GM18517 (cell line): Measurements from ENCODE around the gene ST6GALNAC2.

Source experiments
- ATAC-seq: cut with Tn5 transposase; IDR thresholded peaks from one replicate; pipeline ENCODE4 v1.9.1; 2021; ENCODE audit warnings: mild to moderate bottlenecking, moderate library complexity; ENCODE audit not compliant: unreplicated experiment

The ST6GALNAC2 gene

DNA sequence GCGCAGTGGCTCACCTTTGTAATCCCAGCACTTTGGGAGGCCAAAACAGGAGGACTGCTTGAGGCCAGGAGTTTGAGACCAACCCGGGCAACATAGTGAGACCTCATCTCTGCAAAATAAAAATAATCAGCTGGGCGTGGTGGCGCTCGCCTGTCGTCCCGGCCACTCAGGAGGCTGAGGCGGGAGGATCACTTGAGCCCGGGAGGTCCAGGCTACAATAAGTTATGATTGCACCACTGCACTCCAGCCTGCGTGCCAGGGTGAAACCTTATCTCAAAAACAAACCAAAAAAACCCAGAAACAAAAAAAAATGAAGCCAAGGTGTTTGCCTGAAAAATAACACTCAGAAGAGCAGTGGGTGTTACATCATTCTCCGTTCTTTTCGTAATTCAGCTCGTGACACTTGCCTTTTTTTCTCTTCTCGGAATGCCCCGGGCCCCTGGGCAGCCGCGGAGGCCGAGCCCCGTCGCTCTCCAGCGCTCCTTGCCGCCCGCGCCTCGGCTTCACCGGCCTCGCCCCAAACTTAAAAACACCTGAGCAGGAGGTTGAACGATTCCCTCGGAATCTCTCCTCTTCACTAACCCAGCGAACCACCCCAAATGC is 28.8 kb downstream of the ST6GALNAC2 start:
- peak; percentile 26 for ATAC-seq

DNA sequence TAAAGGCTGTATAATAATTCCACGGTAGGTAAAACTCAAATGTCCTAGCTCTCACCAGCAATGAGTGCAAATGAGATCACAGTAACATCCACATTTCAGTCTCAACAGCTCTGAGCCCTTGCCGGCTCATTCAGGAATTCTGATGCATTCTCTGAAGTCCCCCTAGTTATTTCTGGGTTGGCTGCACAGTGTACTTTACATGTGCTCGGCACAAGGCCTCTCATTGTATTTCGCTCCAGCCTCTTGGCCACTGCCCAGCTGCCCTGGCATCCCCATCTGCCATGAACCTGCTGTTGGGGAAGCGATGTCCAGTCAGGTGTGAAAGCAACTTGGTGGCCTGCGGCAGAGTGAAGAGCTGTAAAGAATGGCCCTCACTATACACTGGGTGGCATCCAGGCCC is 31.5 kb downstream of the ST6GALNAC2 start:
- ATAC-seq = no peak

DNA sequence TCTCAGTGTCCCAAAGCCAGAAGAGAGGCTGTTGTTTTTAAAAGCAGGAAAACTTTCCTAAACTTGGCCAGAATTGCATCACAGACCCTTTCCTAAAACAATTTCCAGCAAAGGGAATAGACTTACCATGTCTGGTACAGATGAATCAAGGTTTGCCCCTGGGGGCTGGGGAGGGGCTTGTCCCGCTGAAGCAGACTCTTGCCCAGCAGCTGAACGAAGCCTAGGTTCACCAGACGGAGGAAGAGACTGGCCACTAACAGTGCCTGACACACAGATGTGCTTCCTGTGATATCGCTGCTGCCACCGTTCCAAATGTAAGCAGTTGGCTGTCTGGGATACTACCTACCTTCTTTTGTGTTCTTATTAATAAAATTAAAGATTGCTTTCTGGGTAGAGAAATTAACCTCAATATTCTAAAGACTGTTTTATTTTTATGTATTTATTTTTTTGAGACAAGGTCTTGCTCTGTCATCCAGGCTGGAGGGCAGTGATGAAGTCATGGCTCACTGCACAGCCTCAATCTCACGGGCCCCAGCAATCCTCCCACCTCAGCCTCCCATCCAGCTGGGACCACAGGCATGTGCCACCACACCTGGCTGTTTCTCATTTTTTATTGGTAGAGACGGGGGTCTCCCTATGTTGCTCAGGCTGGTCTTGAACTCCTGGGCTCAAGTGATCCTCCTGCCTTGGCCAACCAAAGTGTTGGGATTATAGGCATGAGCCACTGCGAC is 32.3 kb downstream of the ST6GALNAC2 start:
- no peak for ATAC-seq

DNA sequence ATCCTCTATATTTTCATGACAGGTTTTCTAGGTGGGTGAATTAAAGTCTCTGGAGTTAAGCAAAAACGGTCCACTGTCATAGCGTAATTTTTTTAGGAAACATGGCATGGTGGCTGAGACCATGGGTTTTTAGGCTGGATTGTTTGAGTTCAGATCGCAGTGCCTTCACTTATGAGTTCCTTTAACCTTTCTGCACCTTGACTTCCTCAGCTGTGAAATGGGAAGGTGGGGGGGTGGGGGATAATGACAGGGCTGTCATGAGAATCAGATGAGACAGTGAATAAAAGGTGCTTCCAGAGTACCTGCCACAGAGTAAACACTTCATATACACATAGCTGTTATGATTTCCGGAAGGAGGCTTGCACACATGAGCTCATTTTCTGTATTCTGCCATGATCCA is 34.0 kb downstream of the ST6GALNAC2 start:
- ATAC-seq = no peak

DNA sequence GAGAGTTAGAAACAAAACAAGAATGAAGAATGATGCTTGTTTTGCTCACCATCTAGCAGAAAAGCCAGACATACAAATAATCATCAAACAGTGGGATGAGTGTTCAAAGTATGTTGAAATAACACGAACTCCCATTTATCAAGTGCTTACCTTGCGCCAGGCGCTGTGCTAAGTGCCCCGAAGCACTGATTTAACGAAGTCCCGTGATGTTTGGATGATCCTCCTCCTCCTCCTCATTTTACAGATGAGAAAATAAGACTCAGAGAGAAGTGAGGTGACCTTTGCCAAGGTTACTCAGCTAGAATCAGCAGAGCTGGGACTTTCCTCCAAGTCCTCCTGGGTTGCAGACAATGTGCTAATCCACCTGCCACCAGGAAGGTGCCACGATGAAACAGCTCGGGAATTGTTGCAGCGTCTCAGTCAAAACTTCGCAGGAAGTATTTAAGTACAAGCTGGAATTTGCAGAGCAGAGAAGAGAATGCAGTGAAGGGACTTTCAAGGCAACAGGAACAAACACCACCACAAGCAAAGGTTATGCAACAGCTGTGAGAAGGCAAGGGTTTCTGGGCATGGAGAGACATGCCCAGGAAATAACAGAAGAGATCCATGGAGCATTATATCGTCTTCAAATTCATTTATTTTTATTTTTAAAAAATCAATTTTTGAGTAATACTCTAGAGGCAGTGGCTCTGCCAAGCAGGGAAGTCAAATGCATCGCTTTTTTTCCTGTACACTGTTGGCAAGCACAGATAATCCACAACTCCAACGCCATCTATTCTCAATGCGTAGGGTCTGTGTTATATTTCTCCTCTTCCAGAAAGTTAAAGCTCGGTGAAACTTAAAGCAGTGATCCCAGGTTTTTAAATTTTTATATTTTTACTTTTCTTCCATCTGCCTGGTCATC is 34.7 kb downstream of the ST6GALNAC2 start:
- ATAC-seq = no peak

DNA sequence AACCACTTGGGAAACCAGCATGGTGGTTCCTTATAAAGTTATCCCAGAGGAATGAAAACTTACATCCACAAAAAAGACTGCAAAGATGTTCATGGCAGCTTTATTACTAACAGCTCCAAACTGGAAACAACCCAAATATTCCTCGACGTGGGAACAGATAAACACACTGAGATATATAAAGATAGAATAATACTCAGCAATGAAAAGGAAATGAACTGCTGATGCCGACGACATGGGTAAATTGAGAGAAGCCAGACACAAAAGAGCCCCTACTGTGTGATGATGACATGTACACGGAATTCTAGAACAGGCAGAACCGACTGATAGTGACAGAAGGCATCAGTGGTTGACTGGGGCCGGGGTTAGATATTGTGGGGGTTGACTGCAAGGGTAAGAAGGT is 36.1 kb downstream of the ST6GALNAC2 start:
- no peak for ATAC-seq

DNA sequence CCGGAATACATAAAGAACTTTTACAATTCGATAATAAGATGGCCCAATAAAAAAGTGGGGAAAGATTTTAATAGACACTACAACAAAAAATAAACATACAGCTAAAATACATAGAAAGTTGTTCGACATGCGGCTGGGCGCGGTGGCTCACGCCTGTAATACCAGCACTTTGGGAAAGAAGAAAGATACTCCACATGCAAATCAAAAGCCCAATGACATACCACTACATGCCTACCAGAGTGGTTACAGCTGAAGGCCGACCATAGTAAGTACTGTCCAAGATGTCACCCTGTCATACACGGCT is 36.5 kb downstream of the ST6GALNAC2 start:
- ATAC-seq = no peak

DNA sequence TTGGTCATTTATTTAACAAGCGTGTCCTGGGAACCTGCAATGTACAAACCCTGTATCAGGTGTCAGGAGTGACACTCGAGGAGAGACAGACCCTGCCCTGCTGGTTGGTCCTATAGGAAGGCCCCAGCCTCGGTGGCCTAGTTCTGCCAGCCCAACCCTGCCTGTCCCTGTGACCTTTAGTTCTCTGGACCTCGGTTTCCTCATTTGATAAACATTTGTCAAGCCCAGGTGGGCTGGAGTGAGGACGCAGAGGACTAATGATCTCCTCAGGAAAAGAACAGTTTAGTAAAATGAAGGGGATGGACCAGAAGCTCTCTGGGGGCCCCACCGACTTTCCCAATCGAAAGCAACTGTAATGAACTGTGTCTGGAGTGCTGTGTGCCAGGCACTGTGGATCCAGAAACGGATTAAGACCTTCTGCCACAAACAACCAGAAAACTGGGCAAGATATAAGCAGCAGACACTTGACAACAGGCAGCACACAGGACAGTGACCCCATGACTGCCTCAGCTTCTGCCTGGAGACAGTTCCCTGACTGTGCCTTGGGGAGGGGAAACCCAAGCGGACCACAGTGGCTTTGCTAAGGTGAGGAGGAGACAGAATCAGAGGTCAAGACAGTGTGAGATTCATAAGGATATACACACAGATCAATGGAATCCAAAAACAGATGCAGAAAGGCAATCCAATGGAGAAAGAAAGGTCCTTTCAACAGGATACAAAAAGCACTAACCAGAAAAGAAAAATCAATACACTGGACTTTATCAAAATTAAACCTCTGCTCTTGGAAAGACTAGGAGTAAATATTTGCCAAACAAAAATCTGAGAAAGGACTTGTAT is 37.1 kb downstream of the ST6GALNAC2 start:
- ATAC-seq = no peak

DNA sequence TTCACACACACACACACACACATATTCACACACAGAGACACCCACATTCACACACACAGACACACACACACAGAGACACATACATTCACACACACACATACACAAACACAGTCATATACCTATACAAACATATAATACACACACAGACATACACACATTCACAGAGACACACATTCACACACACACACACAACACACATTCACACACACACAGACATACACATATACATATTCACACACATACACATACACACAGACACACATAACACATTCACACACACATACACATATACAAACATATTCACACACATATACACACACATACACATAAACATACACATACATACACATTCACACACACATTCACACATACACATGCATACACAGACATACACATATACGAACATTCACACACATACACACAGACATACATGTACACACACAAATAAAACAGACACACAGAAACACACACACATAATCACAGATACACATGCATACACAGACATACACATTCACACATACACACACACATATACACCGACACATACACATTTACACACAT is 37.9 kb downstream of the ST6GALNAC2 start:
- no peak for ATAC-seq

DNA sequence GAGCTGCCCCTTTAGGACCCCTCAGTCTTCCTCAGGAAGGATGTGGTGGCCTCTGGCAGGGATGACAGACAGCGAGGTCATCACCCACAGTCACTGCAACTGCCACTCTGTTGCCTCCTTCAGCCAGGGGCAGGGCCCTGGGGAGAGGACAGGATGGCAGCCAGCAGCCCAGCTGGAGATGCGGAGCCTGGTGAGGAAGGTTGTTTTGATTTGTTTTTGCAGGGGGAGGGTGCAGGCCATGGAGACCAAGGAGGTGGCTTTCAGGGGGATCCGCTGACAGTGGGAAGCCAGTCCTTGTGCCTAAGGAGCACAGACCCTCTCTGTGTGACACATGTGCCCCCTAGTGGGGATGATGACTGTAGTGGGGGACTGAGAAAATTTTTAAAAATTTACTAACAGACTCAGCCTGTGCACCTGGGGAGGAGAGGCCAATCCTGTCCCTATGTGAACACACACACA is 38.4 kb downstream of the ST6GALNAC2 start:
- no peak for ATAC-seq

DNA sequence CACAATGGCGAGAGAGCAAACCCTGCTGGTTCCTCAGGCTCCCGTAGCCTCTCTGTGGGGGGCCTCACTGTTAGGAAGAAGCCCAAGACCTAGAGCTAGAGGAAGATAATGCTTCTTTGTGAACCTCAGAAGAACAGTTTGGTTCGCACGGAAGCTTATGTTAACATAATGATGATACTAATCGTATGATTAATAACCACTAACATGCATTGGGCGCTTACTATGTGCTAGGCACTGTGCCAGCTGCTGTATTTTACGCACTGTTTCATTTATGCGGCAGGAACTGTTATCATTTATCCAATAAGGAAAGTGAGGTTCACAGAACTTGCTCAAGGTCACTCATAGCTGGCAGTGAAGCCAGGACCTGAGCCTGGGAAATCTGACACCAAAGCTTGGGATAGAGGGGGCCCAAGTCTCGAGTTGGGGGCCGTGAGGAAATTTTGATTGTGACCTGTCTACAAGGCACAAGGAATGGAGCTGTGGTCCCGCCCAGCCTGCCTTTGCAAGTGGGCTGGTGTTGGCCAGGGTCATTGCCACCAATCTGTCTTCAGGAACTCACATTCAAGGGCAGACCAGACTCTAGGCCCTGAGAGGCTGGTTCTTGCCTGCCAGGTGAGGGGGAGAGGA is 39.0 kb downstream of the ST6GALNAC2 start:
- no peak for ATAC-seq

DNA sequence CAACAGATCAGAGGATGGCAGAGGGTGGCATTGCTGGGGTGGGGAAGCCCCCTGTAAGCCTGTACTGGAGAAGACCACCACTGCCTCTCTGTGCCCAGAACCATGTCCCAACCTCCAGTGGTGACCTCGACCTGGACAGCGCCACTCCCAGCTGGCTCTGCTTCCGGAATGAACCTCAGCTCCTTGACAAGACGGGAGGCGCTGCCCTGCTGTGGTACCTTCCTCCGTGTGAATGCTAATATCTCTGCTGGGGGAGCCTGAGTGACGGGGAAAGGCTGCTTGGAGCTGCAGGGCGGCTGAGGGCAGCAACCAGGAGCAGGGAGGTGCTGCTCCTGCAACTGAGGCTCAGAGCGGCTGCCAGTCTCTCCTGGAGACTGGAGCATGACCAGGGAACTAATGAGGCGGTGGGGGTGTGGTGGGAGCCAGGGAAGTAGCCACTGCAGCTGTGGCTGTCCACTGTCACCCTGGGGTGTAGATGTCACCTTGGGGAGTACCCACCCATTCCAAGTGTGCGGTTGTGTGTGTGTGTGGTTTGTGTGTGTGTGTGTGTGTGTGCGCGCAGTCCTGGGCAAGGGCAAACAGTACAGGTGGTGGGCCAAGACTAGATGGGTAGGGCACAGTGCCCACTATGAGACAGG is 39.6 kb downstream of the ST6GALNAC2 start:
- no peak for ATAC-seq

DNA sequence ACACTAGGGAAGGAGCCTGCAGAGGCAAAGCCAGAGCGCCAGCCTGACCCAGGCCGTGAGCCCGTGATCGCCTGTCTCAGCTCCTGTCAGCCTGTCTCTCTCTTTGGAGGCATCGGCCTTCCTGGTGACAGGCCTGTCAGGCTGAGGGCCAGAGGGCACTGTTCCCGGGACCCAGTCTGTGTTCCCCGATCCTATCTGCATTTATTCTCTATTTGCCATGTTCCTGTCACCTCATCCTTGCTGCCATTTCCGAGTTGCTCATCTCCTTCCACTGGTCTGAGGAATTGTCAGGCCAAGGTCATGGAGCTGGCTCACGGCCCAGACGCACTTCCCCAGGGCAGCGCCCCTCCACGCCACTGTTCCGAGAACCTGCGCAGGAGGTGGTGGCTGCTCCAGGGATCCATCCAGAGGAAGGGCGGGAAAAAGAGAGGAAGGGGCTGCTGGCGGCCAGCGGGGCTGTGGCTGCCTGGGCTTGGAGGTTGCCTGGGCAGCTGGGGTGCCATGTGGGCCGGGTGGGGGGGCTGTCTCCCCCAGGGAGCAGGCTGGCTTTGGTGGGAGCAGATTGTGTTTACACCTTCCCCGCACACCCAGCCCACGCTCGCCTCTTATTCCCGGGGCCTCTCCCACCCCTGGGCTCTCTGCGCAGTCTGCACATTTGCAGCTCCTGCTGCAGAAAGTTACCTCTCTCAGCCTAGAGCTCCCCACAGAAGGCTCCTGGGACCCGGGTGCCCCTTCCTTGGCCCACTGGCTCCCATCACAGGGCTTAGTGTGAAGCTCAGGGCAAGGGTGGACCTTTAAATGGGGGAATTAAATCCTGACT is 40.9 kb downstream of the ST6GALNAC2 start:
- ATAC-seq = no peak

DNA sequence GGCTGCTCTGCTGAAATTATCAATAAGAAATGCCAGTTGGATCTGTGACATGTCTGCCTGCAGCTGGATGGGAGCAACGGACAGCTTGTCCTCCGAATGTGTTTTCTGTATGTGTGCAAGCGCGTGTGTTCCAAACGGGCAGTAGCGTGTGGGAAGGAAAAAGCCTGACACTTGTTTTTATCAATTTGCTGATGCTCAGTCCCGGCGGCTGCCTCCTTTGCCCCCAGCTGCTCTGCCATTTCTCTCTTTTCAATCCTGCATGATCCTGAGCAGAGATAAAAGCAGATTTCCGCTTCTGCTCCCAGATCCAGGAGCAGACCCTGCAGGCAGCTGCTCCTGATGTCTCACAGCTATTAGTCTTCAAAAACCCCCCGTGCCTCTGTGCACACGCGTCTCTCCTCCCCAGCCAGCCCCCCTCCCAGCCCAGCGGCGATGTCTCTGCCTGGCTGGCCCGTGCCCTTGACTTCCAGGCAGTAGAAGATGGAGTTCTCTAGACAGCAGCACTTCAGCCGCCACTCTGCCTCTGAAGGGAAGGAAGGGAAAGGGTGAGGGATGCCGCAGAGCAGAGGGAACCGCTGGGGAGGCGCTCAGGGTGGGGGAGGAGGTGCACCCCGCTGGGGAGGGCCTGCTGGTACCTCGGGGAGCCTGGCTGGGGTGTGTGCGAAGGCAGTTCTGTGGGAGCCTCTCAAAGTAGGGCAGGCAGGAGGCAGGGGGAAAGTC is 41.7 kb downstream of the ST6GALNAC2 start:
- ATAC-seq = no peak

DNA sequence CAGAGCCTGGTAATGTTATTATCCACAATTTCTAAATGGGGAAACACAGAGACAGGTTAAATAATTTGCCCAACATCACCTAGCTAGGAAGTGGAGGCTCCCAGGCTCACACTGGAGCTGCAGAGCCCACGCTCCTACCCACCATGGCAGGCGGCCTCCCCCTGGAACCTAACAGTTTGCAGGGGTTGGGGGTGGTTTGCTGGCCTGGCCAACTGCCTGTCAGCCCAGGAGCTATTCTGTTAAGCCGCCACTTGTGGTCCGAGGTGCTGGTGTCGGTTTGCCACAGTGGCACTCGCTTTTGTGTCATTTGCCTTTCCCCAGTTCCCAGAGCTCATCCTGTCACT is 42.2 kb downstream of the ST6GALNAC2 start:
- no peak for ATAC-seq

DNA sequence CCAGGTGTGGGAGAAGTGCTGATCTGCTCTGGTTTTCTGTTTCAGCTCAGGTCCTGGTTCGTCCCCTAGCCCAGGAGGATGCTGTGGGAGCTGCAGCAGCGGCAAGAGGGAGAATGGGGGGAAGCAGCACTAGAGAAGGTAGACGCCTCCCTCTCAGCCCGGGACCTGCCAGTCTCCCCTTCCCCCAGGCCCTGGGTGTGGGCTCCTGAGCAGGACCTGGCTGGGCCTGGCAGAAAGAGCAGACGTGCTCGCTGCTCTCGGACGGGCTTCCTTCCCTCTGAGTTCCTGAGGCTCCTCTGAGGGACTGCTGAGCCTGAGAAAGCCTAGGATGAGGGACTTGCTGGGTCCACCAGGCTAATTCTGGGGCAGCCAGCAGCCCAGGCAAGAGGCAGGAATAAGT is 42.7 kb downstream of the ST6GALNAC2 start:
- no peak for ATAC-seq

DNA sequence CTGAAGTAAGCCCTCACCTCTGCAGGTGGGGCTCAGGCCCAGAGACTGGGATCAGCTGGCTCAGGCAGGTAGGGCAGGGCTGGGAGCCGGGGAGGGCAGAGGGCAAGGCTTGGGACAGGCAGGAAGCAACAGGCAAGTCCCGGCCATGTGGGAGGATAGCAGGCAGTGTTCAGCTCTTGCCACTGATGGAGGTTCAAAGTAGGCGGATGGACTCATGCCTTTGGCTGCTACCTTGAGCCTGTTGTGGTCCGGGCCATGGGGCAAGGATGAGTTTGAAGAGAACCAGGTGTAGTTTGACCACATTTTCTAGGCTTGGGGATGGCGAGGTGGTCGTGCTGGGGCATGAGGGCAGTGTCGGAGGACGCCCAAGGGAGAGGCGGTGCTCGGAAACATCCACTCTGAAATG is 43.1 kb downstream of the ST6GALNAC2 start:
- no peak for ATAC-seq

DNA sequence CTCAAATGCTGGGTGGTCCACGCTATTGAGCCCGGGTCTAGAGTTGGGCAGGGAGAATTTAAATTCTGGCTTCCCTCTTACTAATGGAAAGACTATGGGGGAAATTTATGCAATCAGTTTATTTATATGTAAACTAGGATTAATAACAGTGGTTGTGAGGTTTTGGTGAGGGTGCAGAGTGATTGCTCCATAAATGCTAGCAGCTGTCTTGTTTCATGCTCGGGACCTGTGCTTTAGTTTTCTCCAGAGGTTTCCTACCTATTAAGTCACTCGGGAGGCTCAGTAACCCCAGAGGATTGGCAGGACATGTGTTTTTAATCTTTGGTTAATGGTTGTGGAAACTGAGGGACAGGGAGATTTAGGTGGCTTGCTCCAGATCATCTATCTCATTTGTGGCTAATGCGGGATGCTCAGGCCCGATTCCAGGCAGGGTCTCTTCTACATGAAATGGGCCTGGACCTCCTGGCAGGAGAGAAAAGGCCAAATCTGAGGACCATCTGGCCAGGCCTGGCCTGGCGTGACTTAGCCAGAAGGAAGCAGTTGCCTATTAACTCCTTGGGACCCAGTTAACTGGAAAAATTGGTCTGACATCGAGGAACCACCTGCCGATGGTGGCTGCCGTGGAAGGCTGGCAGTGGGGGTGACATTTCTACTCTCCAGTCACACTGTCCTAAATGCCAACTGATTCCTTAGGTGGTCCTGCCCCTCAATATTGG is 43.8 kb downstream of the ST6GALNAC2 start:
- ATAC-seq = no peak
